AG08396 (cell line): ENCODE results near the gene TEX22.

Experiments
- DNase-seq: peaks from one replicate; pipeline ENCODE4 v3.0.0; 2012; ENCODE audit warnings: low spot score, mixed read lengths

TEX22 gene

DNA sequence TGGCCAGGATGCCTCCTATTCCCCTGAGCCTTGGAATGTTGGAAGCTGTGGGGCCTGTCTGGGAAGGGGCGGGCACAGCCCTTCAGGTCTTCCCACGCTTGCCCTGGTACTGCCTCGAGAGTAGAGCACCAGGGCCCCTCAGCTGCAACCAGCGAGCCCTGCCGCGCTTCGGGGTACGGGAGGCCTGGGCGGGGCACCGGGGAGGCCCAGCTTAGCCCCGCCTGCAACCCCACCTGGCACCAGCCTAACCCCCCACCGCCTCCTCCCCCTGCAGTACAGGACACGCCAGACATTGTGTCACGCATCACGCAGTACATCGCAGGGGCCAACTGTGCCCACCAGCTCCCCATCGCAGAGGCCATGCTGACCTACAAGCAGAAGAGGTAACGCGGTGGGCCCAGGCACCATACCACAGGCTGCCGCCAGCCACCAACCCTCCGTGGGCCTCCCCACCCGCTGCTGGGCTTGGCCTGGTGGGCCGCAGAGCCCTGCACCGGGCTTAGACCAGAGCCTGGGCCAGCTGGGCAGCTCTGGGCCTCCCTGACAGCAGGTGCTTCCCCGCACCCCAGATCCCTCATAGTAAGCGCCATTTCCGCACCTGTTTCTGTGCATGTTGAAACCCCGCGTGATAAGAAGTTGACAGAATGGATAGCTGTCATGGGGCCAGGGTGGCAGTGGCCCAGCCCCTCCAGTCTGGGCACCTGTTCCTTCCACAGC, 13.6 kb upstream of the TEX22 start:
- DNase-seq, result no peak

DNA sequence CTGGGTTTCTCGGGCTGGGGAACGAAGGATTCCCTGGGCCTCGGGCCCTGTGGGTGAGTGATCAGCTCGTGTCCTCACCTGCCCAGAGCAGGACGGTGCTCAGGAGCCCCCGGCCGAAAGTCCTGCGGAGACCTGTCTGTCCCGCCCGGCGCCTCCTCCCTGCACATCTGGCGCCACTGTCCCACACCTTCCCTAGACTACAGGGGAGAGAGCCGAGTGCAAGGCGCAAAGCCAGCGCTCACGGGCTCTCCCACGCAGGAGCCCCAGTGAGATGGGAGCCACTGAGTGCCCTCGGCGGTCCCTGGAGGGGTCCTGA, 13.1 kb upstream of the TEX22 start:
- no peak for DNase-seq

- no peak for DNase-seq
These were observed 12.5 kb upstream of the TEX22 start for GRCh38 chr14:105385698-105386365.

DNA sequence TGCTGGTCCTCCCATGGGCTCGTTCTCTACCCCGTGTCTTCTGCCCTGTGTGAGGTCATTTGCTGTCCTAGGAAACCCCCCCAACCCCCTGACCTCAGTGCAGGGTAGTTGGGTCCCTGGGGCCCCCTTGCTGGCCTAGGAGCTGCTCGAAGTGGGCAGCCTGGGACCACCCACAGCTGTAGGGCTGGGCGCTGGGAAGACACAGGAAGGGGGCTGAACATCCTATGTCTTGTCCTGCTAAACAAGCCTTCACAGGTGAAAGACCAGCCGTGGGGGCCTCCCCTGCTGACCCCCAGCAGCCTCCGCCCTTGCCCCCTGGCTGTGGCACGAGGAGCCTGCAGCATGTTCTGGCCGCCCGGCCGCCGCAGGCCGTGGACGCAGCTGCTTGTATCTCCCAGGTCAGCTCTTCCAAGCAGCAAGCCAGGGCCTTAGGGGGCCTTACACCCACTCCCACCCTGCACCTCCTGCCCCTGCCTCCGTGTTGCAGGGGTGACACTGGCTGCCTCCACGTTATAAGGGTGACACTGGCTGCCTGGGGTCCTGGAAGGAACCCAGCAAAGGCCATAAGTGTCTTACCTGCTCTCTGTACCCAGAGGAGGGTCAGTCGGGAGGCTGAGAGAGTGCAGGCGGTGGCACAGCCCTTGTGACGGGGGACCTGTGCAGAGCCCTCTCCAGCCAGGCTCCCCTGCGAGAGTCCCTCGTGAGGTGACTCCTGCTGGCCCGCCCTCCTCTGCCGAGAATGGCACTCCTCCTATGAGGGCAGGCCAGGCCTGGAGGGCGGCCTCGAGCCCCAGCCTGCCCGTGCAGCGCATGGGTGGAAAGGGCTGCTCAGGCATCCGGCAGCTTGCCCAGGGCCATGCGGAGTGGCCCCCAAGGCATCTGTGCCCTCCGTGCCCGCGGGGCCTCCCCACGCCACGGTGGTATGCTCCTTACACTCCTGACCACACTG, 11.5 kb upstream of the TEX22 start:
- DNase-seq, result no peak

GRCh38 chr14:105387530-105387922, 10.8 kb upstream of the TEX22 start:
- DNase-seq, result no peak

DNA sequence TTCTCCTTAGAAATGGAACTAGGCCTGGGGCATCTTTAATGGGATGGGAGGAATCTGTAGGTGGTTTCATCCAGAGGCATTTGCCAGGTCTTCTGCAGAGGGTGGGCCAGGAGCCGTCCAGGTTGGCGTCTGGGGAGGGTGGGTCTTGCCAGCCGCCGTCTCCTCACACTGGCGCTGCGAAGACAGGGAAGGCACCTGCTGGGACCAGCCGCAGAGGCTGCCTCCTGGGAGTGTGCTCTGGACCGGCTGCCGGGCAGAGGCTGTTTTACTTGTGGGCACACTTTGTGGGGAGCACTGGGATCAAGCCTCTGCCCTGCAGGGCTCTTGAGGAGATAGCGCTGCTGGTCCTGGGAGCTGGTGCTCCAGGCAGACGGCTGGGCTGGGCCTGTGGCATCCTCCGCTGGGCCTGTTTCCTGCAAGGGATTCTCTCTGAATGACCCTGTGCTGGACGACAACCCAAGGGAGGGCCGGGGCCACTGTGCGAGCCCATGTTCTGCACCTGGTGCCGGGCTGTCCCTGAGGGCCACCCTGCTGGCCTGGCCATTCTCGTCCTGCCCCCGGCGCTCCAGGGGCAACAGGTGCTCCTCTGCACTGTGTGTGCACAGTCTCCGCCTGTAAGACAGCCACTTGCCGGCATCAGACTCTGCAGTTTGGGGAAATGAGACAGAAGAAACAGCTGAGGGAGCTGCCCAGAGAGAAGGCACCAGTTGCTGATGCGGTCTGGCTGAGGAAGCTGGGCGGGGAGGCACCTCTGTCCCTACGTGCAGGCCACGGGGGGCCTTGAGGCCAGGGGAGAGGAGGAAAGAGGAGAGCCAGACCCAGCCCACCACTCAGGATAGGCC, 10.0 kb upstream of the TEX22 start:
- DNase-seq, result no peak

DNA sequence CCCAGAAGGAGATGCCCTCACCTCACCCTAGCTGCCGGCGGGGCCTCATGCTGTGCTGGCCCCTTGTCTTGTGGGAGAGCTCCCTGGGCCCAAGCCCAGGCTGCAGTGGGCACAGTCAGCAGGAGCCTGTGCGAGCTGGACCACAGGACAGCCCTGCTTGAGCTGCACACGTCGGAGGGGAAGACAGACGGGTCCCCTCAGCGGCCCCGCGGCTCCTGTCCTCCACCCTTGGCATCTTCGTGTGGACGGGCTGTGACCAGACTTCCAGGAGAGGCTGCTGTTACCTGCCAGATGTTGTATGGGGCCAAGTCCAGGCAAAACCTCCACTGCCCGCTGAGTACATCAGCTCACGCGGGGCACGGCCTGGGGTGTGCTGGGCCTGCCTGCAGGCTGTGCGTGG, 9.4 kb upstream of the TEX22 start:
- no peak for DNase-seq

DNA sequence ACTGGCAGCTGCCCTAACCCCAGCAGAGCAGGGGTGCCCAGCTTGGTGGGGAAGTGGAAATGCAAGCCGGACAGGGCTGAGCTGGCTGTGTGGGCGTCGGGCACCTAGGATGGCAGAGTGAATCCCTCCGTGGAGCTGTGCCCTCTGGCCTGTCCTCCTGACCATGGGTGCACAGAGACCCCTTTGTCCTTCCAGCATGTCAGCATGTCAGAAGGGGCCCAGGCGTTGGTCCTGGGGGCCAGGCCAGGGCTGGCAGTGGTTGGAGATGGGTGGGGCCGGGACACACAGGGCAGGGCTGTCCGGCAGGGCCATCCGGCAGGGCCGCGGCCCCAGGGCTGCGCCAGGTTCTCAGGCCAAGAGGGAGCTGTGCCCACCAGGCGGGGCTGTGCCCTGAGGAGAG, 8.8 kb upstream of the TEX22 start:
- no peak for DNase-seq

DNA sequence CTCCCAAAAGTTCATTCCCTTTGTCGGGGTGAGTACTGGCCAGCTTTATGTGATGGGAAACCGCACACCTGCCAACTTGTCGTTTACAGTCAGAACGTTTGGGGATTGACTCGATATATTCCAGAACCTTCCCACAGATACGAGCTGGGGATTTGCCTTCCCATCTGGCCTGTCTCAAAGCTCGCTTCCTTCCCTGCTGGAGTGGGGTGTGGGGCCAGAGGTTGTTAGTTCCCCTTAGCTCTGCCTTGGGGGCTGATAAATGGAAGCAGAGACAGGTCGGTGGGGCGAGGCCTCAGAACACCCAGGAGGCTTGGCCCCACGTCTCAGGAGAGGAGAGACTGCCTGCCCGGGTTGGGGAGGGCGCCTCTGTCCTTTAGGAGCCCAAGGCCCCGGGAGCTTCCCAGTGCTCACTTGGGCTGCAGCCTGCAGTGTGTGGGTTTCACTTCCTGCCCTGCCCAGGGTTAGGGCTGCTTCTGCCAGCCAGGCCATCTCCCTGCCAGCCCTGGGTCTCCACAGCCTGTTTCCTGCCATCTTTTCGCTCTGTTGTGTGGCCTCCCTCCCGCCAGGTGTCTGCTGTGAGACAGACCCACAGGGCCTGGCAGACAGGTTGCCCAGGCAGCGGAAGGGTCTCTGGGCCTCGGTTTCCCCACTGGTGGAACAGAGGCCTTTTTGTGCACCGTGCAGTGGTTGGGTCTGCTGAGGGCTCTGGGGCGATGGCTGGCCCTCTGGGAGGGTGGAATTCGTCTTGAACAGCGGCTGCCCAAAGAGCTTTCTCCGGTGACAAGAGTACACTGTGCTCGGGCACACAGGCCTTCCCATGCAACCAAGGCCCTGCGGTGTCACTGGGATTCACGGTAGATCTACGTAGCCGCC, 8.1 kb upstream of the TEX22 start:
- no peak for DNase-seq

DNA sequence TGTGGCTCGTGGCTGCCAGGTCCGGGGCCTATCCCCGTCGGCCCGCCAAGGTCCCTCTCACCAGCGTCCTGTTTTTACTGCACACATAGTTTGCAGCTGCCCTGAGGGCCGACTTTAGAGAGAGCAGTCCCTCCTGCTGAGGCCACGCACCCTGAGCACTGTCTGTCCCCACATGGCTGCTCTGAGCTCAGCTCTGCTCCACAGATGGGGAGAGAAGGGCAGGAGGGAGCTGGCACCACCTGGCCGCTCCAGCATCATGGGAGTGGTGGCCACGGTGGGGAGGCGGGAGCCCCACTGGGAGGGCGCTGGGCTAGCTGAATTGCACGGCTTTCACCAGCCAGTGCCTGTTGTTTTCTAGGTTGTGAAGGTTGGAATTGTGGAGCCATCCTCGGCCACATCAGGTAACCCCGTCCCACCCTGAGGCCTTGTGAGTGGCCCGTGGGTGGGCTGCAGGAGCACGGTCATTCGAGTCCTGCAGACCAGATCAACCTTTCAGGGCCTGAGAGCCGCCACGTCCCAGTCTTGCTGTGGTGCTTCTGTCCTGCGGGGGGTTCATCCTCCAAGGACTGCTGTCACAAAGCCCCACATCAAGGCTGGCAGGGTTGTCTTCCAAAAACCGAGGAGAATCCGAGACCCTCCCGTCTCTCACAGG, 7.4 kb upstream of the TEX22 start:
- no peak for DNase-seq

- no peak for DNase-seq
These were observed 6.8 kb upstream of the TEX22 start for GRCh38 chr14:105391541-105391940.

DNA sequence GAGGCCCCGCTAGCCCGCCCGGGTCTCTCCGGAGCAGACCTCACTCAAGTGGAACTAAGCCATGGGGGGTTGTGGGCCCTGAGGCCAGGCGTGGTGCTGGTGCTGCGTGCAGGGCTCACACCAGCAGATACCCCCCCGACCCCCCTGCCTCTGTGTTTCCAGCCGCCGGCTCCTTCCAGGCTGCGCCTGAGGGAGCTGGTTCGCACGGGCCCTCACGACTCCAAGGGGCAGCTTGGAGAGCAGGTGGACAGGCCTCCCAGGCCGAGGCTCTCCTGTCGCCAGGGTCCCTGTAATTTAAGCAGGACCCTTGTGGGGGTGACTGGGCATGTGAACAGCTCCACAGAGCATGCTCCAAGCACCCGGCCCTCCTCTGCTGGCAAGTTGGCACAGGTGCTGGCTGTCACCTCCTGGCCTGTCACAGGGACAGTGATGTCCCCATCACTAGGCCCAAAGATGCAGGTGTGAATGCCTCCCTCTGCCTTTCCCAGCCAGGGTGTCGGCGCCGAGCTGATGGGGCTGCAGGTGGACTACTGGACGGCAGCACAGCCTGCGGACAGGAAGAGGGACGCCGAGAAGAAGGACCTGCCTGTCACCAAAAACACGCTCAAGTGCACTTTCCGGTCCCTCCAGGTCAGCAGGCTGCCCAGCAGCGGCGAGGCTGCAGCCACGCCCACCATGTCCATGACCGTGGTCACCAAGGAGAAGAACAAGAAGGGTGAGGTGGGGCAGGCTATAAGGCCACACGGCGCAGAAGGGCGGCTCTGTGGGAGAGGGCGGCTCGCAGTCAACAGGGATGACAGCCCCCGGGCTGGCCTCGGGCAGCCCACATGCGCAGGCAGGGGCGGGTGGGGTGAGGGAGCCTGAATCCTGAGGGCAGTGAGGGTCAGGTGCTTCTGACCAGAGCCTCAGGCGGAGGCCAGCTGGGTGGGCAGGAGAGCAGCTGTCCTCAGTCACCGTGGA, 5.9 kb upstream of the TEX22 start:
- DNase-seq, result no peak

- no peak for DNase-seq
These were observed 5.2 kb upstream of the TEX22 start for GRCh38 chr14:105393151-105393550.

GRCh38 chr14:105394714-105395537, 3.4 kb upstream of the TEX22 start:
- no peak for DNase-seq

GRCh38 chr14:105395538-105395854, 2.8 kb upstream of the TEX22 start:
- DNase-seq, result no peak

DNA sequence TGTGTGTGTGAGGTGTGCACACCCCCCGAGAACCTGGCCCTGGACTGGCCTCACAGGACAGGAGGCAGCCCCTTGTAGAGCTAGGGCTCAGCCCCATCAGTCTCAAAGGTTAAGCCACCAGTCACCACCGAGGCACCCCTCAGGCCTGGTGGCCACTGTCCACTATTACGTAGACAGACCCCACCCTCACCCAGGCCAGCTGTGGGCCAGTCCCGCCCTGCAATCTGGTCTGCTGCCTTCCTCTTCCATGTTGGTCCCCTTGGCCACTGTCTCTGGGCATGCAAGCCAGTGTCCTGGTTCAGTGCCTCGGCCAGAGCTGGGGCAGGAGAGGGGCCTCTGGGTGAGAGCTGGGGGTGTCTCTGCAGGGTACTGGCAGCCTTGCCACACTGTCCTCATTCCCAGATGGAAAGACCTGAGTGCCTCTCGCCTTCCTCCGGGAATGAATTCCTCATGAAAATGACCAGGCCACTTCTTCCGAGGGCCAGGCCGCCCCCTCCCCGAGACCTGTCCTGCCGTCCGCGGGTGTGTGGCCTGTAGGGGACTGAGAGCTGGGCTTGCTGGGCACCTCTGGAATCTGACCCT, 897 bp upstream of the TEX22 start:
- DNase-seq, result no peak

DNA sequence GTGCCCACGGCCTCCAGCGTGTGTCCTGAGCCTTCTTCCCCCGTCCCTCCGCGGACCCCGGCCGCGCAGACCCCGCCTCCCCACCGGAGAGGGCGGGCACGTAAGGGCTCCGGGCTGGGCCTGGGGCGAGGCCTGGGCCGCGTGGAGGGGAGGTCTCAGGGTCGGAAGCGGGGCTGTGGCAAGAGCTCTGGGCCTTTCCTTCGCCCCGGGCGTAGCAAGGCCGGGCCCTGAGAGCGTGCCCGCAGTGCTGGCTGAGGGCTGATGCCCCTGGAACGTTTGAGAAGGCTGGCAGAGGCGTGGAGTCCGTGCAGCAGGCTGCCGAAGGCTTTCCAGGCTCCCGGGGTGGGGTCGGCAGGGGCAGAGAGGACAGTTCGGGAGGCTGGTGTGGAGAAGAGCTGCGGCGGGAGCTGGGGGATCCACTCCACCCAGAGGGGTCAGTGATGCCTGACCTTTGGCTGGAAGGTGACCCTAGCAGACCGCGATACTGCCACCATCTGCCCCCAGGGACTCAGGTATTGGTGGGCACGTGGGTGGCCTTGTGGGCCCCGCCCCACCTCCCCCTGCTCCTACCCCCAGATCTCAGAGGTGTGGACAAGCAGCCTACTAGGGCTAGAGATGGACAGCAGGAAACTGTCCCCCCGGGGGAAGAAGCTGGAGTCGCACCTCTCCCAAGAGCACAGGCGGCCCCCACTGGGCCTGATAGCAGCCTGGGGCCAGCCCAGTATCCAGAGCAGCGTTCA, 558 bp downstream of the TEX22 start:
- no peak for DNase-seq

DNA sequence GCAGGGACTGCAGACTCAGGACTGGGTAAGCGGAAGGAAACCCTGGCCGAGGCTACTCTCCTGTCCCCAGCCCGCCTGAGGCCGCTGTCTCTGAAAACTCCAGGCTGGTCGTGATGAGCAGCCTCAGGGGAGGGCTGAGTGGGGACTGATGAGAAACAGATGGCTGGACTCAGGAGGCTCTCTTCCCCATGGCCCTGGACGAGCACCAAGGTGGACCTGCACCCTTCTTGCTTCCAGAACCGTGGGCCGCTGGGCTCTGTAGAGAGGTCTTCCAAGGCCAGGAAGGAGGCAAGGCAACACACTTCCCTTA, 1.1 kb downstream of the TEX22 start:
- DNase-seq, result no peak
